Osteocyte (in vitro differentiated cells): ENCODE measurements around the gene BTBD16. TPM values are rescaled to one million over a fixed set of nuclear protein-coding genes. Genes with fewer than 3 reads are reported as not detected.

Experiments
- DNase-seq: peaks from one replicate; pipeline ENCODE4 v3.0.0; 2021; ENCODE audit warnings: mixed read lengths; ENCODE audit not compliant: unreplicated experiment; ENCODE audit errors: extremely low spot score
- H3K27ac Mint-ChIP-seq: one replicate; pipeline ENCODE4 v1.8.0; 2021; ENCODE audit warnings: mild to moderate bottlenecking, mixed read lengths; ENCODE audit not compliant: unreplicated experiment
- H3K27me3 Mint-ChIP-seq: one replicate; pipeline ENCODE4 v1.8.0; 2021; ENCODE audit warnings: mixed read lengths; ENCODE audit not compliant: unreplicated experiment
- H3K36me3 Mint-ChIP-seq: one replicate; pipeline ENCODE4 v1.8.0; 2021; ENCODE audit warnings: mixed read lengths; ENCODE audit not compliant: unreplicated experiment
- H3K4me1 Mint-ChIP-seq: one replicate; pipeline ENCODE4 v1.8.0; 2021; ENCODE audit warnings: mixed read lengths; ENCODE audit not compliant: unreplicated experiment
- H3K4me3 Mint-ChIP-seq: one replicate; pipeline ENCODE4 v1.8.0; 2021; ENCODE audit warnings: mild to moderate bottlenecking, moderate library complexity, mixed read lengths; ENCODE audit not compliant: unreplicated experiment
- H3K9me3 Mint-ChIP-seq: one replicate; pipeline ENCODE4 v1.8.0; 2021; ENCODE audit warnings: mixed read lengths; ENCODE audit not compliant: unreplicated experiment
- total RNA-seq: library from RNA; stranded (reverse); gene quantifications from 2 replicates; pipeline ENCODE4 v1.2.1, GENCODE V29; 2021
- TF ChIP-seq, protein P1 (sequence below): fragments of 200-600 bp; sonication (generic); IDR thresholded peaks from 2 replicates; pipeline ENCODE4 v1.5.0; 2021; ENCODE audit warnings: antibody characterized with exemption, mild to moderate bottlenecking, moderate library complexity

The BTBD16 gene
- total RNA-seq, 1 donor from 2014 or later = not detected

DNA sequence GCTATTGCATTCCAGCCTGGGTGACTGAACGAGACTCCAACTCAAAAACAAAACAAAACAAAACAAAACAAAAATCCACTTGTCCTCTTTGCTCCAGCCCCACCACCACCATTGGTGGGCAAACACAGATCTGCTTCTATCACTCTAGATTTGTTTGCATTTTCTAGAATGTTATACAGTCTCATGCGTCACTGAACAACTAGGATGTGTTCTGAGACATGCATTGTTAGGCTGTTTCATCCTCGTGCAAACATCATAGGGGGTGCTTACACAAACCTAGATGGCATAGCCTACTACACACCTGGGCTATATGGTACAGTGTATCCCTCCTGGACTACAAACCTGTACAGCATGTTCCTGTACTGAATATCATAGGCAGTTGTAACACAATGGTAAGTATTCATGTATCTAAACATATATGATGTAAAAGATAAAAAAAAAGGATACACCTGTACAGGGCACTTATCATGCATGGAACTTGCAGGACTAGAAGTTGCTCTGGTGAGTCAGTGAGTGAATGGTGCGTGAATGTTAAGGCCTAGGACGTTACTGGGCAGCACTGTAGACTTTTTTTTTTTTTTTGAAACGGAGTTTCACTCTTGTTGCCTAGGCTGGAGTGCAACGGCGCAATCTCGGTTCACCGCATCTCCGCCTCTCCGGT is 45.3 kb downstream of the BTBD16 start:
- H3K4me1 Mint-ChIP-seq = peaks cover 12% of the 10 kb centered on the region
- TF ChIP-seq, protein P1, sequence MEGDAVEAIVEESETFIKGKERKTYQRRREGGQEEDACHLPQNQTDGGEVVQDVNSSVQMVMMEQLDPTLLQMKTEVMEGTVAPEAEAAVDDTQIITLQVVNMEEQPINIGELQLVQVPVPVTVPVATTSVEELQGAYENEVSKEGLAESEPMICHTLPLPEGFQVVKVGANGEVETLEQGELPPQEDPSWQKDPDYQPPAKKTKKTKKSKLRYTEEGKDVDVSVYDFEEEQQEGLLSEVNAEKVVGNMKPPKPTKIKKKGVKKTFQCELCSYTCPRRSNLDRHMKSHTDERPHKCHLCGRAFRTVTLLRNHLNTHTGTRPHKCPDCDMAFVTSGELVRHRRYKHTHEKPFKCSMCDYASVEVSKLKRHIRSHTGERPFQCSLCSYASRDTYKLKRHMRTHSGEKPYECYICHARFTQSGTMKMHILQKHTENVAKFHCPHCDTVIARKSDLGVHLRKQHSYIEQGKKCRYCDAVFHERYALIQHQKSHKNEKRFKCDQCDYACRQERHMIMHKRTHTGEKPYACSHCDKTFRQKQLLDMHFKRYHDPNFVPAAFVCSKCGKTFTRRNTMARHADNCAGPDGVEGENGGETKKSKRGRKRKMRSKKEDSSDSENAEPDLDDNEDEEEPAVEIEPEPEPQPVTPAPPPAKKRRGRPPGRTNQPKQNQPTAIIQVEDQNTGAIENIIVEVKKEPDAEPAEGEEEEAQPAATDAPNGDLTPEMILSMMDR = no peak

DNA sequence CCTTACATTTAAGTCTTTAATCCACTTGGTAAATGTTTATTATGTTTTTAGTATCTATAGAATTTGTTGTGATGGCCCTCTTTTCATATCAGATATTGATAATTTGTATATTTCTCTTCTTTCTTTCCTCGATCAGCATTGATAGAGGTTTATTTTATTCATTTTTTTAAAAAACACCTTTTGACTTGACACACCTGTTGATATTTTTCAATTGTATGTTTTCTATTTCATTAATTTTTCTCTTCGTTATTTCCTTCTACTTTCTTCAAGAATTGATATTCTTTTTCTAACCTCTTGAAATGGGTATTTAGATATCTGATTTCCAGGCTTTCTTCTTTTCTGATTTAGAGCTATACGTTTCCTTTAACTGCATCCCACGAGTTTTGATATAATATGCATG is 50.9 kb downstream of the BTBD16 start:
- H3K4me1 Mint-ChIP-seq = peaks cover 23% of the 10 kb centered on the region
- H3K9me3 Mint-ChIP-seq = peaks cover 21% of the 10 kb centered on the region
- no peak overlapping the region for H3K4me3 Mint-ChIP-seq
- H3K36me3 Mint-ChIP-seq = peaks cover 5% of the 10 kb centered on the region
- no peak overlapping the region for H3K27ac Mint-ChIP-seq
- DNase-seq = no peak
- no peaks in the 10 kb centered on the region for H3K27me3 Mint-ChIP-seq
- TF ChIP-seq, protein P1 = no peak

More for the DNA sequence above, 45.3 kb downstream of the BTBD16 start:
- no peak overlapping the region for H3K4me3 Mint-ChIP-seq
- no peaks in the 10 kb centered on the region for H3K27me3 Mint-ChIP-seq
- peaks cover 5% of the 10 kb centered on the region for H3K36me3 Mint-ChIP-seq
- no peak overlapping the region for H3K27ac Mint-ChIP-seq
- H3K9me3 Mint-ChIP-seq = peaks cover 14% of the 10 kb centered on the region
- peak; percentile 15 for DNase-seq

DNA sequence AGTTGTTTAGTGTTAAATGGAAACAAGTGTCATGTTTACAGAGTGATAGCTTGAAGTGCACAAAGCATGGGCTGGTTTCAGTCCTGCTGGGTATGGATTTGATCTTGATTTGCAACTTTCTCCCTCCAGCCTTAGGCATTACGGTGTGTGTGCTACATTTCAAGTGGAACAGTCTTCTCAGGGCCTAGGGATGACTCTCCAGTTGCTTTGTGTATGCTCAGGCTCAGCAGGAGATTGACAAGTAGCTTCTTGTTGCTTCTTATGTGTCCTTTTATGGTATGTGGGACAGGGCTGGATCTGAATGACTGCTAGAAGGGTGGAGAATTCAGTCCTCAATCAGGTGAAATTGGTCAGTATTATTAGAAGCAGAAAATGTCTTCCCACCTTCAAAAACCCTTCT is 52.1 kb downstream of the BTBD16 start:
- H3K36me3 Mint-ChIP-seq = peaks cover 5% of the 10 kb centered on the region
- H3K4me3 Mint-ChIP-seq = no peak overlapping the region
- peaks cover 23% of the 10 kb centered on the region for H3K4me1 Mint-ChIP-seq
- peak; percentile 15 for DNase-seq
- TF ChIP-seq, protein P1 = no peak
- peak overlapping the region; percentile 19 for H3K27ac Mint-ChIP-seq
- H3K27me3 Mint-ChIP-seq = no peaks in the 10 kb centered on the region
- peaks cover 21% of the 10 kb centered on the region for H3K9me3 Mint-ChIP-seq

DNA sequence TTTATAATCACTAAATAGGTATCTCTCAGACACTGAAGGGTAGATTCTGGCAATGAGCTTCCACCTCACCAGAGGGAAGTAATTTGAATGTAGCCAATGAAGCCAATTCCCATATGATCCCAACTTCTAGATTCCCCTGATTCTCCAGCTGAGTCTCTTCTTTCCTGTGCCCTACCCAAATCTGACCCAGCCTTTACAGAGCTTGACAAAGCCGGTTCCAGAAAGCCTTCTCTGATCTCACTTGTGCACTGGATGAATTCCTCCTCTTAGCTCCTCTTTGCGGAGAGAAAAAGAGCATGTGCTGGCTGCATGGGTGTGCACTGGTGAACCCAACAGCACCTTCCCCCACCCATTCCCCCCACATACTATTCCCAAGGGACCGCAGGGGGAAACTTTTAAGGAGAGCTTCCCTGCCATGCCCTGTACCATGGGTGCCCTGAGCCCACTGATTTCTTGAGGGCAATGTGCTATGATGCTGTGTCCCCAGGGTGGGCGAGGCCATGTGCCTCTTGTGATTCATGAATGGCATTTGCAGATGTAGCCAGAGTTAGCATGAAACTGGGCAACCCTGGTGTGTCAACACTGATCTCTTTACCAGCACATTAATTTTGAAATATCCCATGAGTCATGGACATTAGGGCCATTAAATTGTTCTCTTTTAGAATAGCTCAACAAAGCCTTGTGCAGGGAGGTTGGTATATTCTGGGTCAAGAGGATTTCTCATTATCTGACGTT is 53.0 kb downstream of the BTBD16 start:
- no peak overlapping the region for H3K4me3 Mint-ChIP-seq
- peaks cover 5% of the 10 kb centered on the region for H3K36me3 Mint-ChIP-seq
- no peak overlapping the region for H3K27ac Mint-ChIP-seq
- peaks cover 26% of the 10 kb centered on the region for H3K4me1 Mint-ChIP-seq
- peaks cover 18% of the 10 kb centered on the region for H3K9me3 Mint-ChIP-seq
- TF ChIP-seq, protein P1 = no peak
- DNase-seq = peak; percentile 66
- no peaks in the 10 kb centered on the region for H3K27me3 Mint-ChIP-seq

DNA sequence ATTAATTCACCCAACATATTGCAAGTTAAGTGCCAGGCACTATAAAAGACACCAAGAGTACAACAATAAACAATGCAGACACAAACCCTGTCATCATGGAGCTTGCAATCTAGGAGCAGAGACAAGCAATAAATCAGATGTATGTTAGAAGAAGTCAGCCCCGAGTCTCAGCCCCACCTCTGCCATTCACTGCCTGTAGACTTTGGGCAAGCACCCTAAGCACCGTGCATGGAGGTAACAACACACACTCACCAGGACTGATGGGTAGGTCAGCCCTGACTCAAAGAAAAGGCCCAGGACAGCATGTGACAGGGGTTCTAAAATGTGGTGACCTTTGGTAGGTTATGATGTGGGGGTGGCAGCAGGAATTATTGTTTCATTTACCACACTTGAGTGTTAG is 54.1 kb downstream of the BTBD16 start:
- TF ChIP-seq, protein P1 = no peak
- Mint-ChIP-seq H3K27me3 (no peaks in the 10 kb centered on the region), H3K9me3 (peaks cover 11% of the 10 kb centered on the region), H3K36me3 (peaks cover 5% of the 10 kb centered on the region), H3K4me3 (no peak overlapping the region), H3K27ac (no peak overlapping the region), H3K4me1 (peaks cover 26% of the 10 kb centered on the region)
- DNase-seq = peak; percentile 54
